Measurements from ENCODE around the gene PTPRD. TPM values are rescaled to one million over a fixed set of nuclear protein-coding genes. Genes with fewer than 3 reads are reported as not detected.

Gene PTPRD
- total RNA-seq, 4 donors from 2014 or later, result 85.8 to 169 (median 135) TPM

GRCh38 chr9:8802242-8802641 is 1810.6 kb downstream of the PTPRD start:
- H3K4me1 ChIP-seq, result peaks cover 0 to 9% (median 0%) of the 10 kb centered on the region in 4 donors
- H3K27me3 ChIP-seq, result no peaks in the 10 kb centered on the region
- no peak for DNase-seq
- H3K36me3 ChIP-seq, result no peaks in the 10 kb centered on the region
- no peaks in the 10 kb centered on the region for H3K9me3 ChIP-seq
- TF ChIP-seq CTCF (IDR thresholded peaks at IDR 0.05), result peak in 1 of 6 experiments; percentile 16
- TF ChIP-seq POLR2A (IDR thresholded peaks at IDR 0.05), result no peak
- no peak overlapping the region for H3K4me3 ChIP-seq
- H3K27ac ChIP-seq, result peak overlapping the region in 2 of 4 donors; percentile 37

- no peaks in the 10 kb centered on the region for H3K9me3 ChIP-seq
- no peaks in the 10 kb centered on the region for H3K27me3 ChIP-seq
- no peak for TF ChIP-seq POLR2A (IDR thresholded peaks at IDR 0.05)
- TF ChIP-seq CTCF (IDR thresholded peaks at IDR 0.05), result no peak
- no peak overlapping the region for H3K4me3 ChIP-seq
- no peak overlapping the region for H3K27ac ChIP-seq
- DNase-seq, result no peak
- no peaks in the 10 kb centered on the region for H3K36me3 ChIP-seq
- peaks cover 0 to 9% (median 0%) of the 10 kb centered on the region in 4 donors for H3K4me1 ChIP-seq
Observed at GRCh38 chr9:8800196-8800595, 1812.6 kb downstream of the PTPRD start.

- TF ChIP-seq CTCF (IDR thresholded peaks at IDR 0.05) (no peak), POLR2A (IDR thresholded peaks at IDR 0.05) (no peak)
Observed at GRCh38 chr9:8799615-8800014, 1813.2 kb downstream of the PTPRD start.

GRCh38 chr9:8799206-8799605 is 1813.6 kb downstream of the PTPRD start:
- Histone ChIP-seq H3K27ac (no peak overlapping the region), H3K4me1 (peaks cover 0 to 9% (median 0%) of the 10 kb centered on the region in 4 donors), H3K9me3 (no peaks in the 10 kb centered on the region), H3K36me3 (no peaks in the 10 kb centered on the region), H3K4me3 (no peak overlapping the region), H3K27me3 (no peaks in the 10 kb centered on the region)
- DNase-seq, result no peak
- no peak for TF ChIP-seq CTCF (IDR thresholded peaks at IDR 0.05)
- no peak for TF ChIP-seq POLR2A (IDR thresholded peaks at IDR 0.05)

More at GRCh38 chr9:8799615-8800014, 1813.2 kb downstream of the PTPRD start:
- Histone ChIP-seq H3K36me3 (no peaks in the 10 kb centered on the region), H3K27me3 (no peaks in the 10 kb centered on the region), H3K9me3 (no peaks in the 10 kb centered on the region), H3K4me1 (peaks cover 0 to 9% (median 0%) of the 10 kb centered on the region in 4 donors), H3K4me3 (no peak overlapping the region), H3K27ac (no peak overlapping the region)
- DNase-seq, result no peak

GRCh38 chr9:8784838-8785237 is 1828.0 kb downstream of the PTPRD start:
- TF ChIP-seq CTCF (IDR thresholded peaks at IDR 0.05) (no peak), POLR2A (IDR thresholded peaks at IDR 0.05) (no peak)
- Histone ChIP-seq H3K36me3 (no peaks in the 10 kb centered on the region), H3K9me3 (no peaks in the 10 kb centered on the region), H3K4me1 (no peaks in the 10 kb centered on the region), H3K4me3 (no peak overlapping the region), H3K27ac (no peak overlapping the region), H3K27me3 (no peaks in the 10 kb centered on the region)
- DNase-seq, result no peak

GRCh38 chr9:8783941-8784340 is 1828.9 kb downstream of the PTPRD start:
- Histone ChIP-seq H3K4me3 (no peak overlapping the region), H3K27ac (no peak overlapping the region), H3K27me3 (no peaks in the 10 kb centered on the region), H3K4me1 (no peaks in the 10 kb centered on the region), H3K9me3 (no peaks in the 10 kb centered on the region), H3K36me3 (no peaks in the 10 kb centered on the region)
- no peak for DNase-seq
- no peak for TF ChIP-seq POLR2A (IDR thresholded peaks at IDR 0.05)
- no peak for TF ChIP-seq CTCF (IDR thresholded peaks at IDR 0.05)

All from Peyer's patch (tissue), 4 donors.